SIG-M5 treated with dmso at 0.1 percent for 504 hours (cell line): ENCODE results near the gene RPL7A.
A peak's percentile ranks its signal among the peaks of the same experiment; 100 is the strongest.
"Not testable (repeated sequence)": the region's sequence is repeated elsewhere in the genome, so short reads cannot be mapped to it uniquely, and the experiment has no call there.

Experiments
- DNase-seq: peaks from one replicate; lab custom pipeline; 2025; ENCODE audit not compliant: unreplicated experiment; lab: John Stamatoyannopoulos, UW

RPL7A gene

GRCh38 chr9:133347985-133348717 is at the start of gene RPL7A, which contains the start of gene MED22:
RPL7A (plus strand) TSS chr9:133348218; CDS start chr9:133348244, 26 bp downstream.
MED22 (minus strand) TSS chr9:133348131; CDS start chr9:133346662, 1,469 bp downstream.
- peak; percentile 95 for DNase-seq

- DNase-seq = not testable (repeated sequence)
Observed at GRCh38 chr9:133299996-133300395, 48.0 kb upstream of the RPL7A start.

GRCh38 chr9:133301253-133302230 is 46.5 kb upstream of the RPL7A start:
- no peak for DNase-seq

- DNase-seq = no peak
Observed at GRCh38 chr9:133303266-133304157, 44.5 kb upstream of the RPL7A start.

- no peak for DNase-seq
Observed at GRCh38 chr9:133304158-133304470, 43.9 kb upstream of the RPL7A start.

GRCh38 chr9:133304477-133305377 is 43.3 kb upstream of the RPL7A start:
- no peak for DNase-seq

GRCh38 chr9:133305731-133306130 is 42.3 kb upstream of the RPL7A start:
- DNase-seq = no peak

GRCh38 chr9:133306242-133307204 is 41.5 kb upstream of the RPL7A start:
- no peak for DNase-seq

- DNase-seq = no peak
Observed at GRCh38 chr9:133307301-133307700, 40.7 kb upstream of the RPL7A start.

- no peak for DNase-seq
Observed at GRCh38 chr9:133309608-133310007, 38.4 kb upstream of the RPL7A start.

GRCh38 chr9:133315997-133316396 is 32.0 kb upstream of the RPL7A start:
- no peak for DNase-seq

- DNase-seq = not testable (repeated sequence)
Observed at GRCh38 chr9:133317551-133317950, 30.5 kb upstream of the RPL7A start.

GRCh38 chr9:133320421-133320881 is 27.6 kb upstream of the RPL7A start:
- no peak for DNase-seq

- DNase-seq = no peak
Observed at GRCh38 chr9:133321411-133321935, 26.5 kb upstream of the RPL7A start.

- DNase-seq = no peak
Observed at GRCh38 chr9:133322701-133323100, 25.3 kb upstream of the RPL7A start.

GRCh38 chr9:133323211-133323610 is 24.8 kb upstream of the RPL7A start:
- DNase-seq = no peak

- no peak for DNase-seq
Observed at GRCh38 chr9:133323991-133324703, 23.9 kb upstream of the RPL7A start.

GRCh38 chr9:133327021-133327420 is 21.0 kb upstream of the RPL7A start:
- not testable (repeated sequence) for DNase-seq
